ENCODE results near the gene LRPAP1.

The LRPAP1 gene

DNA sequence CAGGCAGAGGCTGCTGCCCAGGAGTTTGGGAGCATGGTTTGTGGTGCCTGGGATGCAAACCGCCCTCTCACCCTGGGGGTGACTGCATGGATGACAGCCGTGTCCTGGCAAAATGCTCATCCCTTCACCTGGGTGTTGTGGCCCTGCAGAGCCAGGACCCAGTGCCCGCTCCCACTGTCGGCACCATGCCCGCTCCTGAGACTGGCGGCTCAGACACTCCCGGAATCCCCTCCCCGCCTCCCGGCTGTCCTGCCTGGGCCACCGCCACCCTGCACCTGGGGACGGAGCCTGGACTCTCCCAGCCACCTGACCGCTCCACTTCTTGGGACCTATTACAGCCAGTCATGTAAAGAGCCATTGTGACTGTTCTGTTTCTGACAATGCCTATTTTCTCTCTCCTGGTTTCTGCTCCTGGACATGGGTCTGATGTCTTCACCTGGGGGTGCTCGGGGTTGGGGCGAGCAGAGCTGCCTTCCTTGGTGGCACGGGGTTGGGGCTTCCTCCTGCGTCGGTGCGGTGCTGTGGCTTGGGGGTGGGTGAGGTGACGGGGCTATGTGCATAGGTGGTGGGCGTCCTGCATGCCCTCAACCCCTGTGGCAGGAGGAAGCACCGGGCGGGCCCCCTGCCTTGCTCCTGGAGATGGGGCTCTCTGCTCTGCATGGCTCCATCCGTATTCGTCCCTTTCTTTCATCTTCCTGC lies 30.9 kb downstream of the LRPAP1 start:
- Histone ChIP-seq H3K9me3 (ENCODE audit: insufficient read depth, low read depth, low read length) (no peaks in the 10 kb centered on the region), H3K23ac (ENCODE audit: low read length) (no peak overlapping the region), H4K91ac (ENCODE audit: low read depth, low read length) (no peak overlapping the region), H3K18ac (ENCODE audit: low read length) (no peak overlapping the region), H4K12ac (ENCODE audit: low read depth, low read length) (no peak overlapping the region), H3K27me3 (ENCODE audit: insufficient read depth, low read length) (no peaks in the 10 kb centered on the region), H3K4me2 (ENCODE audit: low read length) (no peak overlapping the region), H3K79me1 (ENCODE audit: low read length) (no peaks in the 10 kb centered on the region), H3K14ac (ENCODE audit: low read length) (no peak overlapping the region), H3K4ac (ENCODE audit: low read depth, low read length) (no peak overlapping the region), H3K9ac (ENCODE audit: low read length) (no peak overlapping the region), H2BK120ac (ENCODE audit: insufficient read depth, low read length, poor library complexity) (no peak overlapping the region), H3K4me3 (ENCODE audit: low read depth, low read length) (no peak overlapping the region), H2BK5ac (ENCODE audit: low read depth, low read length, poor library complexity) (no peak overlapping the region), H2AK5ac (ENCODE audit: low read length) (no peak overlapping the region), H2BK12ac (ENCODE audit: low read length) (no peak overlapping the region), H3K79me2 (ENCODE audit: control insufficient read depth, insufficient read depth, low read length, poor library complexity) (no peaks in the 10 kb centered on the region), H2AFZ (ENCODE audit: insufficient read depth, low read length, poor library complexity) (no peak overlapping the region), H3K36me3 (ENCODE audit: control insufficient read depth in 1 of 2, insufficient read depth in 2 of 2, low read length in 2 of 2) (peaks cover 18 to 36% of the 10 kb centered on the region in 2 experiments), H3K27ac (ENCODE audit: low read depth, low read length) (no peak overlapping the region), H4K8ac (ENCODE audit: low read depth, low read length) (no peak overlapping the region), H3K4me1 (ENCODE audit: control insufficient read depth in 1 of 2, insufficient read depth in 2 of 2, low read length in 2 of 2) (no peaks in the 10 kb centered on the region)
- WGBS (ENCODE audit: extremely low coverage, insufficient coverage, insufficient read length): no CpG with 5 or more reads among the region's 24 CpGs
- no peak for DNase-seq

DNA sequence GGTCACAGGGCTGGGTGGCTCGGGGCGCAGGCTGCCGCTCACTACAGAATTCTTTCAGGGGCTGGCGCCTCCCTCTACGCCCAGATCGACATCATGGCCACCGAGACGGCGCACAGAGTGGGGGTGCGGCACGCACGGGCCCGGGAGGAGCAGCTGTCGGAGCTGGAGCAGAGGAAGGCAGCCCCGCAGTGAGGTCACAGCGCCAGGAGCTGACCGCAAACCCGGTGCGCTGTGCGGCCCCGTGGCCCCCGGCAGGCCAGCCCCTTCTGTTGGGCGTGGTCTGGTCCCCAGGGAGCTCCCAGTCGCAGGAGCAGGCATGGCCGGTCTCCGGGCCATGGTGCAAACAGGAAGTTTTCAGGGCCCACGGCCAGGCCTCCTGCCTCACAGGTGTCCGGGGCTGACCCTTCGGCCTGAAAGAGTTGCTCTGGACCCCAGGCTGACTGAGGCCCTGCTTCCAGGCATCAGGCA lies 31.6 kb downstream of the LRPAP1 start:
- H3K9me3 ChIP-seq (ENCODE audit: insufficient read depth, low read depth, low read length): no peaks in the 10 kb centered on the region
- no peak for DNase-seq
- no peak overlapping the region for H3K9ac ChIP-seq (ENCODE audit: low read length)
- no peak overlapping the region for H3K14ac ChIP-seq (ENCODE audit: low read length)
- H3K27me3 ChIP-seq (ENCODE audit: insufficient read depth, low read length): no peaks in the 10 kb centered on the region
- peaks cover 16 to 33% of the 10 kb centered on the region in 2 experiments for H3K36me3 ChIP-seq (ENCODE audit: control insufficient read depth in 1 of 2, insufficient read depth in 2 of 2, low read length in 2 of 2)
- no peak overlapping the region for H2BK120ac ChIP-seq (ENCODE audit: insufficient read depth, low read length, poor library complexity)
- H3K4me2 ChIP-seq (ENCODE audit: low read length): no peak overlapping the region
- no peak overlapping the region for H2BK5ac ChIP-seq (ENCODE audit: low read depth, low read length, poor library complexity)
- no peaks in the 10 kb centered on the region for H3K79me2 ChIP-seq (ENCODE audit: control insufficient read depth, insufficient read depth, low read length, poor library complexity)
- H3K27ac ChIP-seq (ENCODE audit: low read depth, low read length): no peak overlapping the region
- no peaks in the 10 kb centered on the region for H3K4me1 ChIP-seq (ENCODE audit: control insufficient read depth in 1 of 2, insufficient read depth in 2 of 2, low read length in 2 of 2)
- no peak overlapping the region for H2AK5ac ChIP-seq (ENCODE audit: low read length)
- H3K23ac ChIP-seq (ENCODE audit: low read length): no peak overlapping the region
- no peak overlapping the region for H4K12ac ChIP-seq (ENCODE audit: low read depth, low read length)
- no peak overlapping the region for H2BK12ac ChIP-seq (ENCODE audit: low read length)
- H4K8ac ChIP-seq (ENCODE audit: low read depth, low read length): no peak overlapping the region
- no peak overlapping the region for H3K4me3 ChIP-seq (ENCODE audit: low read depth, low read length)
- H3K79me1 ChIP-seq (ENCODE audit: low read length): no peaks in the 10 kb centered on the region
- no peak overlapping the region for H3K4ac ChIP-seq (ENCODE audit: low read depth, low read length)
- WGBS (ENCODE audit: extremely low coverage, insufficient coverage, insufficient read length): no CpG with 5 or more reads among the region's 29 CpGs
- no peak overlapping the region for H2AFZ ChIP-seq (ENCODE audit: insufficient read depth, low read length, poor library complexity)
- H4K91ac ChIP-seq (ENCODE audit: low read depth, low read length): no peak overlapping the region
- no peak overlapping the region for H3K18ac ChIP-seq (ENCODE audit: low read length)

DNA sequence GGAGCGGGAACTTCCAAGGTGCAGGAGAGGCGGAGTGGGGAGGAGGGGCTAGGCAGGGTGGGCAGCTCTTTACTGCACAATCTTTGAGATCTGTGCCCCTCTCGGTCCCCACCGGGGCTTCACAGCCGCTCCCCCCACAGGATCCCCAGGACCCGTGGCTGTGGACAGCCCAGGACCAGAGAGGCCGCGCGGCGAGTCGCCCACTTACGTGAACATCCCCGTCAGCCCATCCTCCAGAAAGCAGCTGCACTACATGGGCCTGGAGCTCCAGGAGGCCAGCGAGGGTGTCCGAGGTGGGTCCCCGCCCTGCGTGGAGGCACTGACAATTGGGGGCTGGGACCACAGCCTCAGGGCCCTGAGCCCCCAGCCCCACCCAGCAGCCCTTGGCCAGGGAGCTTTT lies 32.1 kb downstream of the LRPAP1 start:
- no peak for DNase-seq
- Histone ChIP-seq H3K23ac (ENCODE audit: low read length) (no peak overlapping the region), H3K27me3 (ENCODE audit: insufficient read depth, low read length) (no peaks in the 10 kb centered on the region), H2BK12ac (ENCODE audit: low read length) (no peak overlapping the region), H3K9ac (ENCODE audit: low read length) (no peak overlapping the region), H3K36me3 (ENCODE audit: control insufficient read depth in 1 of 2, insufficient read depth in 2 of 2, low read length in 2 of 2) (peaks cover 11 to 28% of the 10 kb centered on the region in 2 experiments), H3K79me1 (ENCODE audit: low read length) (no peaks in the 10 kb centered on the region), H3K27ac (ENCODE audit: low read depth, low read length) (no peak overlapping the region), H3K14ac (ENCODE audit: low read length) (no peak overlapping the region), H2BK5ac (ENCODE audit: low read depth, low read length, poor library complexity) (no peak overlapping the region), H4K8ac (ENCODE audit: low read depth, low read length) (no peak overlapping the region), H2BK120ac (ENCODE audit: insufficient read depth, low read length, poor library complexity) (no peak overlapping the region), H2AK5ac (ENCODE audit: low read length) (no peak overlapping the region), H3K4me1 (ENCODE audit: control insufficient read depth in 1 of 2, insufficient read depth in 2 of 2, low read length in 2 of 2) (no peaks in the 10 kb centered on the region), H4K91ac (ENCODE audit: low read depth, low read length) (no peak overlapping the region), H3K4ac (ENCODE audit: low read depth, low read length) (no peak overlapping the region), H2AFZ (ENCODE audit: insufficient read depth, low read length, poor library complexity) (no peak overlapping the region), H4K12ac (ENCODE audit: low read depth, low read length) (no peak overlapping the region), H3K79me2 (ENCODE audit: control insufficient read depth, insufficient read depth, low read length, poor library complexity) (no peaks in the 10 kb centered on the region), H3K9me3 (ENCODE audit: insufficient read depth, low read depth, low read length) (no peaks in the 10 kb centered on the region), H3K18ac (ENCODE audit: low read length) (no peak overlapping the region), H3K4me3 (ENCODE audit: low read depth, low read length) (no peak overlapping the region), H3K4me2 (ENCODE audit: low read length) (no peak overlapping the region)
- WGBS (ENCODE audit: extremely low coverage, insufficient coverage, insufficient read length): no CpG with 5 or more reads among the region's 17 CpGs

DNA sequence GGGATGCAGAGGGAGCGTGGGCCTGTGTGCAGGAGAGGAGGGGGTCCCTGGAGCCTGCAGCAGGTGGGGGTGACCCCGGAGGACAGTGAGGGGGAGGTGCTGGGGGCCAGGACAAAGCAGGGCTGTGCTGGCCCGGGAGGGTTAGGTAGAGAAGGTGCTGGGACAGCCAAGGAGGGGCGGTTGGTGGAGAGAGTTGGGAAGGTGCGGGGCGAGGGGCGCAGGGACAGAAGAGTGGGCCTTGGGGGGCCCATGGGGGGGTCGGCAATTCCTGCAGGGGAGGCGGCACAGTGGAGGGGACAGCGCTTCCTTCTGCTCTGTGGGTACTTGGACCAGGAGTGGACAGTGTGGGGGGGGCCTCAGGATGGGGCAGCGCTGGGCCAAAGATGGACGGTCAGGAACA lies 32.5 kb downstream of the LRPAP1 start:
- Histone ChIP-seq H2AFZ (ENCODE audit: insufficient read depth, low read length, poor library complexity) (no peak overlapping the region), H4K12ac (ENCODE audit: low read depth, low read length) (no peak overlapping the region), H2BK5ac (ENCODE audit: low read depth, low read length, poor library complexity) (no peak overlapping the region), H3K14ac (ENCODE audit: low read length) (no peak overlapping the region), H3K27me3 (ENCODE audit: insufficient read depth, low read length) (no peaks in the 10 kb centered on the region), H3K27ac (ENCODE audit: low read depth, low read length) (no peak overlapping the region), H2AK5ac (ENCODE audit: low read length) (no peak overlapping the region), H3K4me2 (ENCODE audit: low read length) (no peak overlapping the region), H3K4ac (ENCODE audit: low read depth, low read length) (no peak overlapping the region), H3K4me1 (ENCODE audit: control insufficient read depth in 1 of 2, insufficient read depth in 2 of 2, low read length in 2 of 2) (no peaks in the 10 kb centered on the region), H3K9me3 (ENCODE audit: insufficient read depth, low read depth, low read length) (no peaks in the 10 kb centered on the region), H3K36me3 (ENCODE audit: control insufficient read depth in 1 of 2, insufficient read depth in 2 of 2, low read length in 2 of 2) (peaks cover 9 to 25% of the 10 kb centered on the region in 2 experiments), H3K79me1 (ENCODE audit: low read length) (no peaks in the 10 kb centered on the region), H4K91ac (ENCODE audit: low read depth, low read length) (no peak overlapping the region), H2BK120ac (ENCODE audit: insufficient read depth, low read length, poor library complexity) (no peak overlapping the region), H3K18ac (ENCODE audit: low read length) (no peak overlapping the region), H3K23ac (ENCODE audit: low read length) (no peak overlapping the region), H3K79me2 (ENCODE audit: control insufficient read depth, insufficient read depth, low read length, poor library complexity) (no peaks in the 10 kb centered on the region), H4K8ac (ENCODE audit: low read depth, low read length) (no peak overlapping the region), H3K9ac (ENCODE audit: low read length) (no peak overlapping the region), H2BK12ac (ENCODE audit: low read length) (no peak overlapping the region), H3K4me3 (ENCODE audit: low read depth, low read length) (no peak overlapping the region)
- DNase-seq: no peak
- WGBS (ENCODE audit: extremely low coverage, insufficient coverage, insufficient read length): no CpG with 5 or more reads among the region's 12 CpGs

Data from trophoblast cell (in vitro differentiated cells and primary cell).